GM23338 (cell line): ENCODE measurements around the gene SLC12A7. TPM values are rescaled to one million over a fixed set of nuclear protein-coding genes. Genes with fewer than 3 reads are reported as not detected.

Experiments used
- ATAC-seq: fragments of 200-7000 bp; cut with Tn5 transposase; 3 replicates; pipeline ENCODE4 v1.9.1; 2020
- DNase-seq: peaks from one replicate; pipeline ENCODE4 v3.0.0-alpha.2; 2015; ENCODE audit warnings: low spot score
- H2AFZ ChIP-seq: fragments of 200-600 bp; sonication (generic); 2 replicates; pipeline ENCODE4 v1.8.0; 2016; ENCODE audit warnings: antibody characterized with exemption, mild to moderate bottlenecking, moderate library complexity
- H3F3A ChIP-seq: fragments of 200-600 bp; sonication (generic); replicated peaks from 2 replicates; pipeline ENCODE4 v1.8.0; 2017; ENCODE audit warnings: antibody characterized with exemption, mixed run types, low read depth
- H3K27ac ChIP-seq: fragments of 200-600 bp; sonication (generic); 2 replicates; pipeline ENCODE4 v1.6.1; 2016; ENCODE audit warnings: low read depth
- H3K27me3 ChIP-seq: fragments of 200-600 bp; sonication (generic); 2 replicates; pipeline ENCODE4 v1.8.0; 2016; ENCODE audit warnings: mild to moderate bottlenecking, mixed run types, moderate library complexity; ENCODE audit not compliant: insufficient read depth
- H3K36me3 ChIP-seq: fragments of 200-600 bp; sonication (generic); 2 replicates; pipeline ENCODE4 v1.8.0; 2016; ENCODE audit warnings: mild to moderate bottlenecking; ENCODE audit not compliant: insufficient read depth
- H3K4me1 ChIP-seq: fragments of 200-600 bp; sonication (generic); 2 replicates; pipeline ENCODE4 v1.8.0; 2016; ENCODE audit warnings: mild to moderate bottlenecking, moderate library complexity; ENCODE audit not compliant: insufficient read depth
- H3K4me2 ChIP-seq: fragments of 200-600 bp; sonication (generic); 2 replicates; pipeline ENCODE4 v1.7.1; 2017; ENCODE audit warnings: mixed run types
- H3K4me3 ChIP-seq: fragments of 200-600 bp; sonication (generic); 2 replicates; pipeline ENCODE4 v1.6.1; 2016; ENCODE audit warnings: mixed run types
- H3K79me2 ChIP-seq: fragments of 200-600 bp; sonication (generic); replicated peaks from 2 replicates; pipeline ENCODE4 v1.8.0; 2017; ENCODE audit warnings: mild to moderate bottlenecking; ENCODE audit not compliant: insufficient read depth
- H3K9me2 ChIP-seq: fragments of 200-600 bp; sonication (generic); 2 replicates; pipeline ENCODE4 v1.8.0; 2017; ENCODE audit not compliant: insufficient read depth
- H4K20me1 ChIP-seq: fragments of 200-600 bp; sonication (generic); replicated peaks from 2 replicates; pipeline ENCODE4 v1.8.0; 2017; ENCODE audit warnings: mild to moderate bottlenecking; ENCODE audit not compliant: insufficient read depth
- H3K27ac Mint-ChIP-seq: 2 replicates; pipeline ENCODE4 v1.8.0; 2020; ENCODE audit warnings: inconsistent platforms, mild to moderate bottlenecking, moderate library complexity, mixed read lengths
- H3K27me3 Mint-ChIP-seq: 3 replicates; pipeline ENCODE4 v1.8.0; 2022; ENCODE audit warnings: low read depth, mild to moderate bottlenecking, moderate library complexity, mixed read lengths, inconsistent platforms; ENCODE audit not compliant: insufficient read depth, poor library complexity
- H3K36me3 Mint-ChIP-seq: 3 replicates; pipeline ENCODE4 v1.8.0; 2021; ENCODE audit warnings: low read depth, mild to moderate bottlenecking, inconsistent platforms, moderate library complexity, mixed read lengths
- H3K4me1 Mint-ChIP-seq: 3 replicates; pipeline ENCODE4 v1.8.0; 2020; ENCODE audit warnings: mild to moderate bottlenecking, inconsistent platforms, mixed read lengths
- H3K4me3 Mint-ChIP-seq: 3 replicates; pipeline ENCODE4 v1.8.0; 2021; ENCODE audit warnings: moderate library complexity, mild to moderate bottlenecking, inconsistent platforms, mixed read lengths
- H3K9me3 Mint-ChIP-seq: 3 replicates; pipeline ENCODE4 v1.8.0; 2020; ENCODE audit warnings: moderate library complexity, mild to moderate bottlenecking, inconsistent platforms, mixed read lengths
- CREB1 ChIP-seq: fragments of 250-450 bp; sonication (Bioruptor Pico); IDR thresholded peaks from 2 replicates; pipeline ENCODE4 v1.5.0; 2020; ENCODE audit warnings: low read depth, mild to moderate bottlenecking, moderate library complexity
- EZH2 ChIP-seq: fragments of 200-600 bp; sonication (generic); IDR thresholded peaks from one replicate; pipeline ENCODE4 v1.8.0; 2017; ENCODE audit warnings: antibody characterized with exemption, mild to moderate bottlenecking, low read depth; ENCODE audit not compliant: unreplicated experiment
- EZH2phosphoT487 ChIP-seq: fragments of 200-600 bp; sonication (generic); IDR thresholded peaks from one replicate; pipeline ENCODE4 v1.8.1; 2018; ENCODE audit warnings: antibody characterized with exemption; ENCODE audit not compliant: unreplicated experiment
- JUNB ChIP-seq: IDR thresholded peaks from one replicate; pipeline ENCODE4 v1.6.1; 2016; ENCODE audit warnings: antibody characterized with exemption; ENCODE audit not compliant: unreplicated experiment
- NANOG ChIP-seq: IDR thresholded peaks from 2 replicates; pipeline ENCODE4 v1.6.1; 2016; ENCODE audit warnings: antibody characterized with exemption, borderline replicate concordance
- POLR2AphosphoS5 ChIP-seq: IDR thresholded peaks from 2 replicates; pipeline ENCODE4 v1.6.1; 2016; ENCODE audit warnings: antibody characterized with exemption, low read depth
- ZNF114 ChIP-seq: fragments of 250-450 bp; sonication (Bioruptor Pico); IDR thresholded peaks from 2 replicates; pipeline ENCODE4 v1.5.0; 2020; ENCODE audit warnings: mild to moderate bottlenecking, moderate library complexity
- ZNF331 ChIP-seq: fragments of 250-450 bp; sonication (Bioruptor Pico); IDR thresholded peaks from 2 replicates; pipeline ENCODE4 v1.5.0; 2020; ENCODE audit warnings: low read depth, mild to moderate bottlenecking, moderate library complexity
- polyA plus RNA-seq: library from polyadenylated mRNA; unstranded; fragments of >200 nt; fragmentation: Nextera tagmentation; extraction: Ambion mirVana; gene quantifications from 2 replicates; pipeline ENCODE4 v1.2.1, GENCODE V29; 2016
- total RNA-seq: library from RNA; depleted of rRNA; stranded (reverse); fragments of >200 nt; shearing (Covaris generic); gene quantifications from 2 replicates; pipeline ENCODE4 v1.2.3, GENCODE V29; 2014
- TF ChIP-seq, protein P1 (sequence below): IDR thresholded peaks from 2 replicates; pipeline ENCODE4 v1.6.1; 2016; ENCODE audit warnings: antibody characterized with exemption
- TF ChIP-seq, protein P2 (sequence below): fragments of 250-450 bp; sonication (Bioruptor Pico); IDR thresholded peaks from 2 replicates; pipeline ENCODE4 v1.5.0; 2020; ENCODE audit warnings: mild to moderate bottlenecking, moderate library complexity
- TF ChIP-seq, protein P3 (sequence below), 2 experiments: fragments of 200-600 bp in 1 of 2; sonication (generic) in 1 of 2; conservative IDR thresholded peaks; 2 replicates each; pipeline versions ENCODE4 v1.5.1 to v1.6.1; 2016 to 2017; ENCODE audit warnings: antibody characterized with exemption in 2 of 2, low read depth in 2 of 2, mild to moderate bottlenecking in 2 of 2, moderate library complexity in 1 of 2

The SLC12A7 gene
- total and polyA plus RNA-seq, 2 experiments from 2014 or later = 7.4 to 32.2 TPM

DNA sequence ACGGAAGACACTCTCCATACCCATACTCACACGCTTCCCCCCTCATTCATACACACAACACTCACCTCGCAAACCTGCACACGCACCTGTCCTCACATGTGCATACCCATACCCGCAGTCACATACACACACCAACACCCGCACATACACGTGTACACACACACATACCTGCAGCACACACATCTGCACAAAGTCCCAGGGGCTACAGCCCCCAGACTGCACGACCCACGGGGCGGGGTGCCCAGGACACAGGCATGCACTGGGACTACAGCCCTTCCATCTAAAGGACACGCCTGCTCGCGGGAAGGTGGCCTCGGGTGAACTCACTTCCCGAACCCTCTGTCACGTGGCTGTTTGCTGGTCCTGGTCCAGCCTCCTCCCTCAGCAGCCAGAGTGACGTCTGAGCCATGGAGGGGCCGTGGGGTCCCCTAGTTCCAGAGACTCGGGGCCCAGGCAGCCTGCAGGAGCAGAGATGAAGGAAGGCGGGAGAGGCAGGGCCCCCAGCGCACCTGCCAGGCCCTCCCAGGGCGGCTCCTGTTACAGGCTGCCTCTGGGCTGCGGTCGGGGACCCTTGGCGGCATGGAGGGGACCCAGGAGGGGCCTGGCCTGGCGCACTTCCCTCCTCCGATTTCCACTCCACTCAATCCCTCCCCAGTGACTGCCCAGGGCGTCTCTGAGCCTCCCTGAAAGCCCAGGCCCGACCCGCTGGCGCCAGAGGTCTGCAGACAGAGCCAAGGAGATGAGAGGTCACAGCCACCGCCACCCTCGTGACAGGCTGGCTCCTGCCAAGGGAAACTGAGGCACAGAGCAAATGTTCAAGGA is 8.1 kb downstream of the SLC12A7 start (continued):
- TF ChIP-seq, protein P1, sequence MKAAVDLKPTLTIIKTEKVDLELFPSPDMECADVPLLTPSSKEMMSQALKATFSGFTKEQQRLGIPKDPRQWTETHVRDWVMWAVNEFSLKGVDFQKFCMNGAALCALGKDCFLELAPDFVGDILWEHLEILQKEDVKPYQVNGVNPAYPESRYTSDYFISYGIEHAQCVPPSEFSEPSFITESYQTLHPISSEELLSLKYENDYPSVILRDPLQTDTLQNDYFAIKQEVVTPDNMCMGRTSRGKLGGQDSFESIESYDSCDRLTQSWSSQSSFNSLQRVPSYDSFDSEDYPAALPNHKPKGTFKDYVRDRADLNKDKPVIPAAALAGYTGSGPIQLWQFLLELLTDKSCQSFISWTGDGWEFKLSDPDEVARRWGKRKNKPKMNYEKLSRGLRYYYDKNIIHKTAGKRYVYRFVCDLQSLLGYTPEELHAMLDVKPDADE = no peak
- TF ChIP-seq EZH2phosphoT487 (no peak), EZH2 (no peak), NANOG (no peak), JUNB (no peak)
- TF ChIP-seq, protein P2, sequence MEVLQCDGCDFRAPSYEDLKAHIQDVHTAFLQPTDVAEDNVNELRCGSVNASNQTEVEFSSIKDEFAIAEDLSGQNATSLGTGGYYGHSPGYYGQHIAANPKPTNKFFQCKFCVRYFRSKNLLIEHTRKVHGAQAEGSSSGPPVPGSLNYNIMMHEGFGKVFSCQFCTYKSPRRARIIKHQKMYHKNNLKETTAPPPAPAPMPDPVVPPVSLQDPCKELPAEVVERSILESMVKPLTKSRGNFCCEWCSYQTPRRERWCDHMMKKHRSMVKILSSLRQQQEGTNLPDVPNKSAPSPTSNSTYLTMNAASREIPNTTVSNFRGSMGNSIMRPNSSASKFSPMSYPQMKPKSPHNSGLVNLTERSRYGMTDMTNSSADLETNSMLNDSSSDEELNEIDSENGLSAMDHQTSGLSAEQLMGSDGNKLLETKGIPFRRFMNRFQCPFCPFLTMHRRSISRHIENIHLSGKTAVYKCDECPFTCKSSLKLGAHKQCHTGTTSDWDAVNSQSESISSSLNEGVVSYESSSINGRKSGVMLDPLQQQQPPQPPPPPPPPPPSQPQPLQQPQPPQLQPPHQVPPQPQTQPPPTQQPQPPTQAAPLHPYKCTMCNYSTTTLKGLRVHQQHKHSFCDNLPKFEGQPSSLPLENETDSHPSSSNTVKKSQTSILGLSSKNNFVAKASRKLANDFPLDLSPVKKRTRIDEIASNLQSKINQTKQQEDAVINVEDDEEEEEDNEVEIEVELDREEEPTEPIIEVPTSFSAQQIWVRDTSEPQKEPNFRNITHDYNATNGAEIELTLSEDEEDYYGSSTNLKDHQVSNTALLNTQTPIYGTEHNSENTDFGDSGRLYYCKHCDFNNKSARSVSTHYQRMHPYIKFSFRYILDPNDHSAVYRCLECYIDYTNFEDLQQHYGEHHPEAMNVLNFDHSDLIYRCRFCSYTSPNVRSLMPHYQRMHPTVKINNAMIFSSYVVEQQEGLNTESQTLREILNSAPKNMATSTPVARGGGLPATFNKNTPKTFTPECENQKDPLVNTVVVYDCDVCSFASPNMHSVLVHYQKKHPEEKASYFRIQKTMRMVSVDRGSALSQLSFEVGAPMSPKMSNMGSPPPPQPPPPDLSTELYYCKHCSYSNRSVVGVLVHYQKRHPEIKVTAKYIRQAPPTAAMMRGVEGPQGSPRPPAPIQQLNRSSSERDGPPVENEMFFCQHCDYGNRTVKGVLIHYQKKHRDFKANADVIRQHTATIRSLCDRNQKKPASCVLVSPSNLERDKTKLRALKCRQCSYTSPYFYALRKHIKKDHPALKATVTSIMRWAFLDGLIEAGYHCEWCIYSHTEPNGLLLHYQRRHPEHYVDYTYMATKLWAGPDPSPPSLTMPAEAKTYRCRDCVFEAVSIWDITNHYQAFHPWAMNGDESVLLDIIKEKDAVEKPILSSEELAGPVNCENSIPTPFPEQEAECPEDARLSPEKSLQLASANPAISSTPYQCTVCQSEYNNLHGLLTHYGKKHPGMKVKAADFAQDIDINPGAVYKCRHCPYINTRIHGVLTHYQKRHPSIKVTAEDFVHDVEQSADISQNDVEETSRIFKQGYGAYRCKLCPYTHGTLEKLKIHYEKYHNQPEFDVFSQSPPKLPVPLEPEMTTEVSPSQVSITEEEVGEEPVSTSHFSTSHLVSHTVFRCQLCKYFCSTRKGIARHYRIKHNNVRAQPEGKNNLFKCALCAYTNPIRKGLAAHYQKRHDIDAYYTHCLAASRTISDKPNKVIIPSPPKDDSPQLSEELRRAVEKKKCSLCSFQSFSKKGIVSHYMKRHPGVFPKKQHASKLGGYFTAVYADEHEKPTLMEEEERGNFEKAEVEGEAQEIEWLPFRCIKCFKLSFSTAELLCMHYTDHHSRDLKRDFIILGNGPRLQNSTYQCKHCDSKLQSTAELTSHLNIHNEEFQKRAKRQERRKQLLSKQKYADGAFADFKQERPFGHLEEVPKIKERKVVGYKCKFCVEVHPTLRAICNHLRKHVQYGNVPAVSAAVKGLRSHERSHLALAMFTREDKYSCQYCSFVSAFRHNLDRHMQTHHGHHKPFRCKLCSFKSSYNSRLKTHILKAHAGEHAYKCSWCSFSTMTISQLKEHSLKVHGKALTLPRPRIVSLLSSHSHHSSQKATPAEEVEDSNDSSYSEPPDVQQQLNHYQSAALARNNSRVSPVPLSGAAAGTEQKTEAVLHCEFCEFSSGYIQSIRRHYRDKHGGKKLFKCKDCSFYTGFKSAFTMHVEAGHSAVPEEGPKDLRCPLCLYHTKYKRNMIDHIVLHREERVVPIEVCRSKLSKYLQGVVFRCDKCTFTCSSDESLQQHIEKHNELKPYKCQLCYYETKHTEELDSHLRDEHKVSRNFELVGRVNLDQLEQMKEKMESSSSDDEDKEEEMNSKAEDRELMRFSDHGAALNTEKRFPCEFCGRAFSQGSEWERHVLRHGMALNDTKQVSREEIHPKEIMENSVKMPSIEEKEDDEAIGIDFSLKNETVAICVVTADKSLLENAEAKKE = no peak

DNA sequence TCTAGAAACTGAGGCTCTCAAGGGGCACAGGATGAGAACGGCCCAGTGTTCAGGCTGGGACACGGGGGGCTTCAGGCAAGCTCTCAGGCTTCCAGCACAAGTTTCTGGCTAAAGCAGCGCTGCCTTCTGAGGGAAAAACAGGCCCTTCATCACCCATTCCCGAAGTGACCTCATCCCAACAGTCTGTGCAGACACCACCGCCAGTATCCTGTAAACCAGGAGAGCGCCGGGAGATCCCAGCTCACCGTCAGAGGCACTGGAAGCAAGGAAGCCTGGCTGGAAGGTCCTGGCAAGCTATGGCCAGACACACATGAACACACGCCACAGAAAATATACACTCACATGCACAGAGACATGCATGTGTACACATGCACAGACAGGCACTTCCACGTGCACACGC is 8.8 kb downstream of the SLC12A7 start:
- Histone ChIP-seq H3K9me2 (no peaks in the 10 kb centered on the region), H3K27me3 (no peaks in the 10 kb centered on the region), H2AFZ (no peak overlapping the region), H3K79me2 (peaks cover 87% of the 10 kb centered on the region), H3K4me1 (peaks cover 47% of the 10 kb centered on the region), H3K27ac (no peak overlapping the region), H3K36me3 (no peaks in the 10 kb centered on the region), H4K20me1 (peaks cover 6% of the 10 kb centered on the region; the same call in 1 of the 2 replicates), H3K4me3 (no peak overlapping the region), H3F3A (0 out of 2 replicates have a peak, but pooled peaks cover 4% of the 10 kb centered on the region), H3K4me2 (no peak overlapping the region)
- DNase-seq (no peak), ATAC-seq (no peak)
- no peaks in the 10 kb centered on the region for H3K9me3 Mint-ChIP-seq
- peaks cover 17% of the 10 kb centered on the region for H3K27me3 Mint-ChIP-seq
- no peak overlapping the region for H3K27ac Mint-ChIP-seq
- no peaks in the 10 kb centered on the region for H3K36me3 Mint-ChIP-seq
- H3K4me1 Mint-ChIP-seq = peaks cover 76% of the 10 kb centered on the region
- no peak overlapping the region; the same call in 2 of the 3 replicates for H3K4me3 Mint-ChIP-seq
- TF ChIP-seq ZNF114 (CRISPR knock-in tag) (no peak), NANOG (no peak), POLR2AphosphoS5 (no peak), ZNF331 (CRISPR knock-in tag) (no peak), EZH2phosphoT487 (no peak), JUNB (no peak), CREB1 (CRISPR knock-in tag) (no peak)
- TF ChIP-seq, protein P3, sequence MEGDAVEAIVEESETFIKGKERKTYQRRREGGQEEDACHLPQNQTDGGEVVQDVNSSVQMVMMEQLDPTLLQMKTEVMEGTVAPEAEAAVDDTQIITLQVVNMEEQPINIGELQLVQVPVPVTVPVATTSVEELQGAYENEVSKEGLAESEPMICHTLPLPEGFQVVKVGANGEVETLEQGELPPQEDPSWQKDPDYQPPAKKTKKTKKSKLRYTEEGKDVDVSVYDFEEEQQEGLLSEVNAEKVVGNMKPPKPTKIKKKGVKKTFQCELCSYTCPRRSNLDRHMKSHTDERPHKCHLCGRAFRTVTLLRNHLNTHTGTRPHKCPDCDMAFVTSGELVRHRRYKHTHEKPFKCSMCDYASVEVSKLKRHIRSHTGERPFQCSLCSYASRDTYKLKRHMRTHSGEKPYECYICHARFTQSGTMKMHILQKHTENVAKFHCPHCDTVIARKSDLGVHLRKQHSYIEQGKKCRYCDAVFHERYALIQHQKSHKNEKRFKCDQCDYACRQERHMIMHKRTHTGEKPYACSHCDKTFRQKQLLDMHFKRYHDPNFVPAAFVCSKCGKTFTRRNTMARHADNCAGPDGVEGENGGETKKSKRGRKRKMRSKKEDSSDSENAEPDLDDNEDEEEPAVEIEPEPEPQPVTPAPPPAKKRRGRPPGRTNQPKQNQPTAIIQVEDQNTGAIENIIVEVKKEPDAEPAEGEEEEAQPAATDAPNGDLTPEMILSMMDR (conservative IDR thresholded peaks at IDR 0.05; ENCODE audit: low read depth in 2 of 2) = no peak
